Activated naive CD4-positive, alpha-beta T cell treated with anti-CD3 and anti-CD28 coated beads for 36 hours (primary cell): ENCODE data around the gene CERS6. TPM values are rescaled to one million over a fixed set of nuclear protein-coding genes. Genes with fewer than 3 reads are reported as not detected.
"Not testable (repeated sequence)": the region's sequence is repeated elsewhere in the genome, so short reads cannot be mapped to it uniquely, and the experiment has no call there.

Source experiments
- CTCF ChIA-PET: fragments of 350-600 bp; sonication (Branson Sonifier 250); formaldehyde crosslinking; loops from one replicate; lab custom pipeline; 2021; ENCODE audit warnings: antibody characterized with exemption; lab: Charles Lee
- DNase-seq: peaks from one replicate; pipeline ENCODE4 v3.0.0-alpha.2; 2020
- H3K27ac Mint-ChIP-seq: one replicate; pipeline ENCODE4 v1.8.0; 2021; ENCODE audit warnings: mild to moderate bottlenecking, mixed read lengths
- H3K27me3 Mint-ChIP-seq: one replicate; pipeline ENCODE4 v1.8.0; 2021; ENCODE audit warnings: low read depth, mixed read lengths
- H3K36me3 Mint-ChIP-seq: one replicate; pipeline ENCODE4 v1.8.0; 2021; ENCODE audit warnings: low read depth, mixed read lengths
- H3K4me1 Mint-ChIP-seq: one replicate; pipeline ENCODE4 v1.8.0; 2021; ENCODE audit warnings: low read depth, mixed read lengths
- H3K4me3 Mint-ChIP-seq: one replicate; pipeline ENCODE4 v1.8.0; 2021; ENCODE audit warnings: mild to moderate bottlenecking, moderate library complexity, mixed read lengths
- H3K9me3 Mint-ChIP-seq: one replicate; pipeline ENCODE4 v1.8.0; 2021; ENCODE audit warnings: mixed read lengths
- intact Hi-C: fragments of 100-400 bp; cut with micrococcal nuclease; formaldehyde crosslinking; loops from one replicate; pipeline ENCODE4 v1.15.1; 2023
- total RNA-seq, 2 experiments: library from RNA; stranded (reverse); gene quantifications; one replicate each; pipeline ENCODE4 v1.2.3, GENCODE V29; 2021

CERS6 gene
- total RNA-seq, 2 experiments from 2014 or later: 9.7 to 10.0 TPM

DNA sequence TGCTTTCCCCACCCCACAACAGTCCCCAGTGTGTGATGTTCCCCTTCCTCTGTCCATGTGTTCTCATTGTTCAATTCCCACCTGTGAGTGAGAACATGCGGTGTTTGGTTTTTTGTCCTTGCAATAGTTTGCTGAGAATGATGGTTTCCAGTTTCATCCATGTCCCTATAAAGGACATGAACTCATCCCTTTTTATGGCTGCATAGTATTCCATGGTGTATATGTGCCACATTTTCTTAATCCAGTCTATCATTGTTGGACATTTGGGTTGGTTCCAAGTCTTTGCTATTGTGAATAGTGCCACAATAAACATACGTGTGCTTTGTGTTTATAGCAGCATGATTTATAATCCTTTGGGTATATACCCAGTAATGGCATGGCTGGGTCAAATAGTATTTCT lies 335.1 kb downstream of the CERS6 start:
- H3K4me1 Mint-ChIP-seq, intact Hi-C loops, CTCF ChIA-PET, H3K27me3 Mint-ChIP-seq, H3K4me3 Mint-ChIP-seq, DNase-seq, H3K36me3 Mint-ChIP-seq, H3K27ac Mint-ChIP-seq, H3K9me3 Mint-ChIP-seq: not testable (repeated sequence)

DNA sequence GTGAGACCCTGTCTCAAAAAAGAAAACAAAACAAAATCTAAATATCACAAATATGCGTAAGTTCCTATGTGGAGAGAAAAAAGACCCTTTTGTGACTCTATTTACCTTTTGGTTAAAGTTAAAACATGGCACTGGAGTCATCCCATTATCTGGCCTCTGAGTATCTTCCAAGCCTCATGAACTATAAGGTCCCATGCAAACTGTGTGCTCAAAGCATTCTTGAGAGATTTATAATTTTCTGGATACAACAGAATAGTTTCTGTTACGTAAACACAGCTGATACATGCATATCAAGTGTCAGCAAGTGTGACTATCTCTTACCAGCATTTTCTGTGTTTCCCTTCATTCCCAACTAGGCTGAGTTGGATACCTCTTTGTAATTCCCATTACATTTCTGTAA lies 337.5 kb downstream of the CERS6 start:
- no peak overlapping the region for H3K4me3 Mint-ChIP-seq

DNA sequence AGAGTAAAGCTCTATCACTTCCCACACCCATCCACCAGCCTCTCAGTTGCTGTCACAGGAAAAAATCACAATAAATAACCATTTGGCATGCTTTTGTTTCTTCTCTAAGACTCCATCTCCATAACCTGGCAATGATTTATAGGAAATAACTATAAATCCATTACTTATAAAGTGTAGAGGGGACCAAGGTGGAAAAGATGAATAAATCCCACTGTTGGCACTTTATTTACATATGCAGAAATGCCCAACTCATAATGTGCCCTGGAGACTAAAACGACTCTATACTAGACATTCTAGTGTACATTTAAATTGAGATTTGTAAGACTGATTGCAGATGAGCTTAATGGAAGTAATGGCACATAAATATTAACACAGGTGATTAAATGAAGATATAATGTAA lies 338.9 kb downstream of the CERS6 start:
- no peaks in the 10 kb centered on the region for H3K9me3 Mint-ChIP-seq
- H3K27ac Mint-ChIP-seq: no peak overlapping the region
- H3K4me1 Mint-ChIP-seq: no peaks in the 10 kb centered on the region
- H3K27me3 Mint-ChIP-seq: no peaks in the 10 kb centered on the region
- CTCF ChIA-PET: no interaction called here
- no peak for DNase-seq
- no peak overlapping the region for H3K4me3 Mint-ChIP-seq
- H3K36me3 Mint-ChIP-seq: no peaks in the 10 kb centered on the region
- intact Hi-C loops: no loop called here

More for the DNA sequence above, 337.5 kb downstream of the CERS6 start:
- DNase-seq: no peak
- Mint-ChIP-seq H3K27ac (no peak overlapping the region), H3K9me3 (no peaks in the 10 kb centered on the region), H3K36me3 (no peaks in the 10 kb centered on the region), H3K4me1 (no peaks in the 10 kb centered on the region), H3K27me3 (no peaks in the 10 kb centered on the region)
- CTCF ChIA-PET: interaction anchor here (0.6 kb wide), 1 partner anchor 393 kb away, joined by 3 read pairs; no protein-coding TSS in a partner anchor
- intact Hi-C loops: no loop called here

DNA sequence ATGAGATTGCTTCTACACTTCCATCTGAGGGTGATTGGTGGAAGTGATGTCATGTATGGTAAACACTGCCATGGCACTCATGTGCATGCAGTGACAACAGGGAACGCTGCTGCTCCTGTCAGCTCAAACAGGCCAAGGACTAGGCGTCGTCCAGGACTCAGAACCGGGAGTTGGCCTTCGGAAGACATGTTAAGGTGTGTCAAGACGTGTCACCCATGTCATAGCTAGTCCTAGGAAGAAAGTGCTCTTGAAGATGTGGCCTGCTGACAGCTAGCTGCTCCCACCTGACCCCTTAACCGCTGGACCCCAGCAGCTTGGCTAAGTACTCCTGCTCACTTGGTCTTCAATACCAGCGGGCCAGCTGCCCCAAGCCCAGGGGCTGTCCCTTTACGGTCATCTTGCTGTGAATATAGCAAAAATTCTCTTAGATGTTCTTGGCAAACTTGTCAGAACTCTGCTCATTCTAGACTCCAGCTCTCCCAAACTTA lies 340.1 kb downstream of the CERS6 start:
- CTCF ChIA-PET: interaction anchor here (0.8 kb wide), 1 partner anchor 9 kb away, joined by 3 read pairs; no protein-coding TSS in a partner anchor
- no peaks in the 10 kb centered on the region for H3K36me3 Mint-ChIP-seq
- H3K27me3 Mint-ChIP-seq: no peaks in the 10 kb centered on the region
- no peak overlapping the region for H3K27ac Mint-ChIP-seq
- H3K4me3 Mint-ChIP-seq: no peak overlapping the region
- intact Hi-C loops: no loop called here
- DNase-seq: no peak
- H3K4me1 Mint-ChIP-seq: no peaks in the 10 kb centered on the region
- H3K9me3 Mint-ChIP-seq: no peaks in the 10 kb centered on the region

DNA sequence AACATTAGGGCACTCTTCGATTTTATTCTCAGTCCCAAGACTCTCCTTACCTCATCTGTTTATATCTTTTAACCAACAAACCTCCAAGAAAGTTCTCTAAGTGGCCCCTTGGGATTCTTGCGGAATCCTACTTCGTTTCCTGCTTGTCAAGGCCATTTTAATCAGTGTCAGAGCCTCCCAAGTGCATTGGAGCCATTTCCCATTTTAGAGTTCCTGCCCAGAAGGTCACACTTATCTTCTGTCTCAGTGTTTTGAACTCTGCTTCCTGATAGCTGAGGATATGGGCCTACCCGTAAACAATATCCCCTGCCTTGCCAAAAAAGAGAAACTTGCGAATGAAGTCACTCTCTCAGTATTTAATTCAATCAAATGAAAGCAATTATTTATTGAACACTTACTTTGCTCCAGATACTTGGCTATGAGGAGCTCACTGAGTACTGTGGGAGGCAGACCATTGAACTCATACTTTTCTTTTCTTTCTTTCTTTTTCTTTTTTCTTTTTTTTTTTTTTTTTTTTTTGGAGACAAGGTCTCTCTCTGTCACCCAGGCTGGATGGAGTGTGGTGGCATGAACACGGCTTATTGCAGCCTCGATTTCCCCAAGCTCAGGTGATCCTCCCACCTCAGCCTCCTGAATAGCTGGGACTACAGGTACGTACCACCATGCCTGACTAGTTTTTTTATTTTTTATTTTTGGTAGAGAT lies 340.7 kb downstream of the CERS6 start:
- Mint-ChIP-seq H3K9me3 (no peaks in the 10 kb centered on the region), H3K27ac (no peak overlapping the region), H3K4me3 (no peak overlapping the region), H3K27me3 (no peaks in the 10 kb centered on the region), H3K4me1 (no peaks in the 10 kb centered on the region), H3K36me3 (no peaks in the 10 kb centered on the region)
- DNase-seq: no peak
- intact Hi-C loops: no loop called here
- CTCF ChIA-PET: interaction anchor here (0.6 to 0.8 kb wide), 2 partner anchors 8 to 485 kb away, joined by 3 read pairs; no protein-coding TSS in a partner anchor

DNA sequence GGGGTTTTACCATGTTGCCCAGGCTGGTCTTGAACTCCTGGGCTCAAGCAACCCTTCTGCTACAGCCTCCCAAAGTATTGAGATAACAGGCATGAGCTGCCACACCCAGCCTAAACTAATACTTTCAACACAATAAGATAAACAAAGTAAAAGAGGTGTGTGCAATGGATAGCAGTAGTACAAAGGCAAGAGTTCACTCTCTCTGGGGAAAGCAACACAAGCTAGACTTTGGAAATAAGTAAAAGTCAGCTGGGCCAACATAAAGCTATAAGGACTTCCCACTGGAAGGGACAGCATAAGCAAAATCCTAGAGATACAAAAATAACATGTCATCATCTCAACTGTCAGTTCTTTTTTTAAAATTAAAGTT lies 341.2 kb downstream of the CERS6 start:
- no peak for DNase-seq
- intact Hi-C loops: no loop called here
- no peaks in the 10 kb centered on the region for H3K27me3 Mint-ChIP-seq
- no peaks in the 10 kb centered on the region for H3K9me3 Mint-ChIP-seq
- no peaks in the 10 kb centered on the region for H3K36me3 Mint-ChIP-seq
- peaks cover under 1% of the 10 kb centered on the region for H3K4me1 Mint-ChIP-seq
- no peak overlapping the region for H3K27ac Mint-ChIP-seq
- CTCF ChIA-PET: interaction anchor here (0.6 to 0.7 kb wide), 2 partner anchors 181 to 486 kb away, joined by 3 read pairs; no protein-coding TSS in a partner anchor
- H3K4me3 Mint-ChIP-seq: no peak overlapping the region

DNA sequence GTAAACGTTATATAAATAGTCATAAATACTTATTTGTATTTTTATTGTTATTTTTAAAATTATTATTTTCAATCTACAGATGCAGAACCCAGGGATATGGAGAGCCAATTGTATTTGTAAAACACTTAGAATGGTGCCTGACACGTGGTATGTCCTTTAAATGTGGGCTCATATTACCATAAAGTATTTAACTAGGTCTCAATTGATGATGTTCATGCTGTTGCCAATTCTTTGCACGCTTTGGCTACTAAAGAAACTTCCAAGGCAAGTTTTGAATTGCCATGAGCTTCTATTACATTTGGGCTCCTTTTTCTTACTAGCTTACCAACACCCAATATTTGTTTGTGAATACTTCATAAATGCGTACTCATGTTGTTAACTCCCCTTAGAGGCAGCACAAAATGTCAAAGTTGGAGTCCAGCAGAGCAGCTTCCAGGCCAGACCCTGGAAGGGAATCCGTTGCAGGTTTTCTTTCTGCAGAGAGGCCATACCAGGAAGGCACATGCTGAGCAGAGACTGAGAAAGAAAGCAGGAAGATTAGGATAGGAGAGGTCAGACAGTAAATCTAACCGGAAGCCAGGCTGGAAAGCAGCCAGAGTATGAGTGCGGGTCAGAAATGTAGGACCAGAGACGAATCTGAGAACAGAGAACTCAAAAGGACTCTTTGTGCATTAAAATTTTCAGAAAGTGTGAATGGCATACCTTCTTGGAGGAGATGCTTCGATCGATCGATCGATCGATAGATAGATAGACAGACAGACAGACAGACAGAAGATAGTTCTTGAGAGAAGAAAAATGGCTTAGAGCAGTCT lies 342.2 kb downstream of the CERS6 start:
- H3K36me3 Mint-ChIP-seq: no peaks in the 10 kb centered on the region
- CTCF ChIA-PET: interaction anchor here (0.7 kb wide), 1 partner anchor 182 kb away, joined by 3 read pairs; no protein-coding TSS in a partner anchor
- no peak for DNase-seq
- H3K4me3 Mint-ChIP-seq: no peak overlapping the region
- H3K4me1 Mint-ChIP-seq: peaks cover 6% of the 10 kb centered on the region
- no peaks in the 10 kb centered on the region for H3K9me3 Mint-ChIP-seq
- H3K27ac Mint-ChIP-seq: no peak overlapping the region
- intact Hi-C loops: no loop called here
- H3K27me3 Mint-ChIP-seq: no peaks in the 10 kb centered on the region

DNA sequence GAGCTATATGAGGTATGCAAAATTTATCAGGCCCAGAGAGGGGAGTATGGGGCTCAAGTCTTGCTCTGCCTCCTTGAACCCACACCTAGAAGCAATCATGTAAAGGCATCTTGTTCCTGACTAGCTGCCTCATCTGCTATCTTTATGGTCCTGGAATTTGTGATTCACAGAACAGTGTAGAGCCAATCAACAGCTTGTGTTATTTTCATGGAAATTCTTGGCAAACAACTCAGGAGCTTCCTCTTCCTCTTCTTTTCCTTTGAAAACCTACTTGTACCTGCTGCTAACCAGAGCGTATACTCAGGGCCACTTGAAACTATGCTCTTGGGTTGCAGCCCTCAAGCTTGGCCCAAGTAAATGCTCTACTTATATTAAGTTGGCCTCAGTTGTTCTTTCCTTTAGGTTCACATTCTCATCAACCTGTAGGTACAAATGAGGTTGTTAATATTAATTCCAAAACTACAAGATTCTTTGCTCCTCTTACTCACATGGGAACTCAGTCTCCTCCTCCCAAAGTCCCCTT lies 342.9 kb downstream of the CERS6 start:
- H3K36me3 Mint-ChIP-seq: no peaks in the 10 kb centered on the region
- CTCF ChIA-PET: no interaction called here
- H3K9me3 Mint-ChIP-seq: no peaks in the 10 kb centered on the region
- DNase-seq: no peak
- H3K27me3 Mint-ChIP-seq: no peaks in the 10 kb centered on the region
- H3K27ac Mint-ChIP-seq: no peak overlapping the region
- intact Hi-C loops: no loop called here
- peaks cover 6% of the 10 kb centered on the region for H3K4me1 Mint-ChIP-seq
- no peak overlapping the region for H3K4me3 Mint-ChIP-seq

DNA sequence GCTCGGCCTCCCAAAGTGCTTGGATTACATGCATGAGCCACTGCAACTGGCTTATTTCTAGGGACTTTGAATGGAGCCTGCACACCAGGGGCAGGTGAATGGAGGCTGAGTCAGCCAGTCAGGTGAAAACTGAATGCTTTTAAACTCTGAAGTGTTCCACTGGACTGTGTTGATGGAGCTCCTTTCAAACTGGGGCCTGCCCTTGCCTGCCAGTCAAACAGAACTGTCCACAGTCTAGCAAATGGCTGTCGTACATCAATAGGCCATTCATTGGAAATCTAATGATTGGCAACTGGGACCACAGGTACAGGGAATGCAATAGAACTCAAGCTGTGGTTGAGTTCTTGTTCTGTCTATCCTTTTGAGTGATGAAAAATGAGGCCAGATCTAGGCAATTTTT lies 345.4 kb downstream of the CERS6 start:
- H3K4me3 Mint-ChIP-seq: no peak overlapping the region
- H3K4me1 Mint-ChIP-seq: peaks cover 6% of the 10 kb centered on the region
- CTCF ChIA-PET: no interaction called here
- intact Hi-C loops: no loop called here
- H3K27ac Mint-ChIP-seq: no peak overlapping the region
- H3K27me3 Mint-ChIP-seq: no peaks in the 10 kb centered on the region
- H3K9me3 Mint-ChIP-seq: no peaks in the 10 kb centered on the region
- DNase-seq: no peak
- no peaks in the 10 kb centered on the region for H3K36me3 Mint-ChIP-seq

DNA sequence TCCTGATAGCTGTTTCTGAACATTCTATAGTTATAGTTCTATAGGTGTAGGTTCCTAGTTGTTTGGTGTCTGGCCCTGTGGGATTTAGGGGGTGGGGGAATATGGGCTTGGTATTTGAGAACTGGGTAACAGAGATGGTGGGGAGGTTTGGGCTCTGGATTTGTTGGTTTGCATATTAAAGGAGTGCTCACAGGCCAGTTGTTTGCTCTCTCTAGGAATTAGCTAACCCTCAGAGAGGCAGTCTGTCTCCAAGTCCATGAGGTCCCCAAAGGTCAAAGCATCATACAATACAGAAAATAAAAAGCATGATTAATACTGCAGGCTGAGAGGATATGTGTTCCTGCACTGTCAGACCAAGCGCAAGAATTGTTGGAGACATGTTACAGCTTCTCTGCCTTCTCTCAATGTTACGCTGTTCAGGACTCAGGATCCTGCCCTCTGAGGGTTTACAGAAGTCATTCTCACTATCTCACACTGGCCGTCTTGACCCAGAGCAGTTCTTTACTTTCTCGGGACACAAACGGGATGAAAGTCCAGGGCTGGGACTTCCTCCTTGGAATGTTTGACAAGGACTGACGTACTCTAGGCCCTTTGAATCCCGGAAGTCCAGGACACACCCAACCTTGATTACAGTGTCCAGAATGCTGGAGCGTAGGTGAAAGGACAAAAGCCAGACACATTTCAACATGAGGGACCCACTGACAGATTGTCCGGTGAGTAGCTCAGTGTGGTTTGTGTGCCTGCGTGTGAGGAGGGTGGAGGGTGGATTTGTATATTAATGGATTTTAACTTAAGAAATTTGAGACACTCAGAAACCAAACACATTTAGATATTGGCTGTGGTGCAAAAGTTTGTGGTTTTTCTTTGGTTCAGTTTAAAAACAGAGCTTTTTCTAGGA lies 346.1 kb downstream of the CERS6 start, which contains the start of gene NOSTRIN:
Gene NOSTRIN, plus strand, starts transcription at position 677 of the 898 bp plus-strand sequence. Its CDS starts 10 bp downstream, at position 687.
- Mint-ChIP-seq H3K36me3 (no peaks in the 10 kb centered on the region), H3K9me3 (no peaks in the 10 kb centered on the region), H3K4me1 (peaks cover 6% of the 10 kb centered on the region), H3K4me3 (no peak within 1 kb of the TSS), H3K27me3 (no peaks in the 10 kb centered on the region), H3K27ac (no peak within 1 kb of the TSS)
- DNase-seq: no peak
- CTCF ChIA-PET: interaction anchor here (1.0 kb wide), 1 partner anchor 456 kb away, joined by 3 read pairs; no protein-coding TSS in a partner anchor
- intact Hi-C loops: no loop called here

DNA sequence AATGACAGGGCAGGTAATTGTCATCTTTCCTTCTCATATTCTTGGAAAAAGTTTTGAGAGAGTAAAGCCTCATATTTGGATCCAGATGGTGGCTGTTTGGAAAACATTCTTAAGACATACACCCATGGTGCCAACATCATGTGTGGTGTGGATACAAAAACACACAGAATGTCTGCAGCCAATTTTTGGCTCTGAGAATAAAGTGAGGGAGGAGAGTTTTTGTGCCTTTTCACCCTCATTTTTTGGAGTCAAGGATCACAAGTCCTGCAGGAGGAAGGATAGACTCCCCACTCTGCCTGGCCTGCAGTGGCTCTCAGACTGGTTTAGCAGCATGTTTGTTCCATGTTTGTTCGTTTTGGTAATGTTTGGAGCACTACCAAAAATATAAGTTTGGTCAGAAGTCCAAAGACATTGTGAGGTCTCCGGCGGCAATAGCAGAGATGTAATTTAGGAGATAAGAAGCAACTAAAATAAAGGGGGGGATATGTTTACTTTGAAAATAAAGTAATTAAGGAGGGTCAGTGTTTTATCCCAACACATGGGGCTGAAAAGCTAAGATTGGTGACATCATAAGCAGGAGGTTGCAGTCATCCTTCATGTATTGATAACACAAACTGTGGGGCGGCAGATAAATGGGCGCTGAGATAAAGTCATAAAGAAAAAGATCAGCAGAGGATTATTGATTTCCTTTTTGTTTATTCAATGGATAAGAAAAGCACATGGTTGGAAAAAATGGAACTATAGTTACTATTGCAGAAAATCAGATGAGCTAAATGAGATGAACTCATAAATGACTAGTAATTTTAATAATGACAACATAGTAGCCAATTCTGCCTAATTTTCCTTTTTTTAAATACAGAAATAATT lies 347.0 kb downstream of the CERS6 start:
- intact Hi-C loops: no loop called here
- Mint-ChIP-seq H3K4me3 (no peak overlapping the region), H3K4me1 (peaks cover 6% of the 10 kb centered on the region), H3K27ac (no peak overlapping the region), H3K27me3 (no peaks in the 10 kb centered on the region), H3K36me3 (no peaks in the 10 kb centered on the region), H3K9me3 (no peaks in the 10 kb centered on the region)
- no peak for DNase-seq
- CTCF ChIA-PET: interaction anchor here (1.0 kb wide), 1 partner anchor 457 kb away, joined by 3 read pairs; no protein-coding TSS in a partner anchor
